ENCODE data around the gene PAPPA2.

- TF ChIP-seq CTCF (IDR thresholded peaks at IDR 0.05; ENCODE audit: low read length): no peak
- TF ChIP-seq EZH2 (optimal IDR thresholded peaks at IDR 0.05; ENCODE audit: low read depth, low read length): no peak
- no peak for TF ChIP-seq EZH2phosphoT487 (IDR thresholded peaks at IDR 0.05; ENCODE audit: low read length)
These were observed 146.8 kb downstream of the PAPPA2 start for GRCh38 chr1:176609556-176610408.

All from MM.1S (cell line).